ENCODE results near the gene SPAG4.

GRCh38 chr20:35637276-35637675 is 21.6 kb downstream of the SPAG4 start:
- TF ChIP-seq, protein P1, sequence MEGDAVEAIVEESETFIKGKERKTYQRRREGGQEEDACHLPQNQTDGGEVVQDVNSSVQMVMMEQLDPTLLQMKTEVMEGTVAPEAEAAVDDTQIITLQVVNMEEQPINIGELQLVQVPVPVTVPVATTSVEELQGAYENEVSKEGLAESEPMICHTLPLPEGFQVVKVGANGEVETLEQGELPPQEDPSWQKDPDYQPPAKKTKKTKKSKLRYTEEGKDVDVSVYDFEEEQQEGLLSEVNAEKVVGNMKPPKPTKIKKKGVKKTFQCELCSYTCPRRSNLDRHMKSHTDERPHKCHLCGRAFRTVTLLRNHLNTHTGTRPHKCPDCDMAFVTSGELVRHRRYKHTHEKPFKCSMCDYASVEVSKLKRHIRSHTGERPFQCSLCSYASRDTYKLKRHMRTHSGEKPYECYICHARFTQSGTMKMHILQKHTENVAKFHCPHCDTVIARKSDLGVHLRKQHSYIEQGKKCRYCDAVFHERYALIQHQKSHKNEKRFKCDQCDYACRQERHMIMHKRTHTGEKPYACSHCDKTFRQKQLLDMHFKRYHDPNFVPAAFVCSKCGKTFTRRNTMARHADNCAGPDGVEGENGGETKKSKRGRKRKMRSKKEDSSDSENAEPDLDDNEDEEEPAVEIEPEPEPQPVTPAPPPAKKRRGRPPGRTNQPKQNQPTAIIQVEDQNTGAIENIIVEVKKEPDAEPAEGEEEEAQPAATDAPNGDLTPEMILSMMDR (IDR thresholded peaks at IDR 0.05) = no peak
- TF ChIP-seq EP300 (IDR thresholded peaks at IDR 0.05) = no peak
- TF ChIP-seq POLR2A (IDR thresholded peaks at IDR 0.05) = no peak
